K562 (cell line): ENCODE measurements around the gene LGALS7. TPM values are rescaled to one million over a fixed set of nuclear protein-coding genes. Genes with fewer than 3 reads are reported as not detected.

ENCODE experiments used
- CEBPZ ChIP-seq: fragments of 150-350 bp; IDR thresholded peaks from 2 replicates; pipeline ENCODE4 v1.6.1; 2014; ENCODE audit warnings: low read depth, mild to moderate bottlenecking, low read length, borderline replicate concordance
- KDM4B ChIP-seq, 2 experiments: fragments of 450-650 bp in 1 of 2; sonication (generic) in 1 of 2; IDR thresholded peaks; 2 replicates each; pipeline ENCODE4 v1.6.1; 2016 to 2017; ENCODE audit warnings: borderline replicate concordance in 2 of 2, antibody characterized with exemption in 1 of 2, low read depth in 1 of 2, mild to moderate bottlenecking in 1 of 2
- POLR2AphosphoS2 ChIP-seq: IDR thresholded peaks from 2 replicates; pipeline ENCODE4 v1.6.1; 2012; ENCODE audit warnings: low read length, improper control_type of control experiment
- STAT5A ChIP-seq: IDR thresholded peaks from 2 replicates; pipeline ENCODE4 v1.6.1; 2012; ENCODE audit warnings: low read length, inconsistent platforms, borderline replicate concordance
- ZNF239 ChIP-seq: fragments of 250-450 bp; sonication (Bioruptor Pico); IDR thresholded peaks from 2 replicates; pipeline ENCODE4 v1.4.0; 2020; ENCODE audit warnings: mild to moderate bottlenecking
- ZNF407 ChIP-seq: fragments of 450-650 bp; IDR thresholded peaks from 2 replicates; pipeline ENCODE4 v1.6.1; 2016; ENCODE audit warnings: low read depth
- polyA plus RNA-seq, 8 experiments: library from polyadenylated mRNA; depleted of rRNA in 4 of 8; stranded (reverse) in 5 of 8; unstranded in 3 of 8; fragments of >200 nt; fragmentation: Nextera tagmentation in 2 of 8; fragmentation: Illumina TruSeq in 1 of 8; extraction: Ambion mirVana in 2 of 8; extraction: Trizol in 1 of 8; gene quantifications; 2 replicates each; pipeline versions ENCODE4 v1.2.1 to v1.2.3, GENCODE V29; 2011 to 2014; ENCODE audit warnings: inconsistent platforms in 1 of 8, missing spikeins in 1 of 8
- total RNA-seq, 7 experiments: library from RNA; depleted of rRNA in 6 of 7; stranded (reverse); fragments of >200 nt in 6 of 7; fragmentation: Illumina TruSeq in 2 of 7; extraction: Trizol in 2 of 7; gene quantifications; 2 replicates each; pipeline versions ENCODE4 v1.2.1 to v1.2.3, GENCODE V29; 2011 to 2021; ENCODE audit warnings: low replicate concordance in 1 of 7
- TF ChIP-seq, protein P1 (sequence below), 2 experiments: fragments of 450-650 bp in 1 of 2; IDR thresholded peaks; 2 replicates each; pipeline ENCODE4 v1.6.1; 2011 to 2017; ENCODE audit warnings: low read depth in 2 of 2, antibody characterized with exemption in 1 of 2, borderline replicate concordance in 1 of 2, low read length in 1 of 2, mild to moderate bottlenecking in 1 of 2, mixed read lengths in 1 of 2; ENCODE audit not compliant: control insufficient read depth in 1 of 2
- TF ChIP-seq, protein P2 (sequence below): fragments of 450-650 bp; formaldehyde crosslinking; IDR thresholded peaks from 2 replicates; pipeline ENCODE4 v1.4.0; 2020; ENCODE audit warnings: mild to moderate bottlenecking, moderate library complexity
- TF ChIP-seq, protein P3 (sequence below): sonication (generic); formaldehyde crosslinking; IDR thresholded peaks from 2 replicates; pipeline ENCODE4 v1.8.0; 2022; ENCODE audit warnings: mild to moderate bottlenecking, missing genetic modification reagents

The LGALS7 gene
- total and polyA plus RNA-seq, 9 of the 15 experiments (the other 6 are each of a cell fraction or from before 2014, with no cell fraction given): not detected

DNA sequence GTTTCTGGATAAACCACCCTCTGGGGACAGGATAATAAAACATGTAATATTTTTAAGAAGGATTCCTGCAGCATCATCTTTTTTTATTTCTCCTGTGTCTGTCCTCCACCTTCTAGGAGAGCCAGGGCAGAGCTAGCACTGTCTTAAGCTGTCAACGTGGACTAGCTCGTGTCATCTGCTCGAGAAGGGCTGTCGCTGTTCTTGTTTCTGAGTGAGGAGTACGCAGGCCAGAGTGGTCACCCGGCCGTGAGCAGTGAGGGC, 42.9 kb downstream of the LGALS7 start (continued):
- TF ChIP-seq ZNF407 (no peak), KDM4B (IDR thresholded peaks at IDR 0.05; ENCODE audit: borderline replicate concordance in 2 of 2, low read depth in 1 of 2) (no peak), CEBPZ (no peak), STAT5A (no peak), POLR2AphosphoS2 (no peak; the same call in 1 of the 2 replicates), ZNF239 (CRISPR knock-in tag) (no peak)
- TF ChIP-seq, protein P1, sequence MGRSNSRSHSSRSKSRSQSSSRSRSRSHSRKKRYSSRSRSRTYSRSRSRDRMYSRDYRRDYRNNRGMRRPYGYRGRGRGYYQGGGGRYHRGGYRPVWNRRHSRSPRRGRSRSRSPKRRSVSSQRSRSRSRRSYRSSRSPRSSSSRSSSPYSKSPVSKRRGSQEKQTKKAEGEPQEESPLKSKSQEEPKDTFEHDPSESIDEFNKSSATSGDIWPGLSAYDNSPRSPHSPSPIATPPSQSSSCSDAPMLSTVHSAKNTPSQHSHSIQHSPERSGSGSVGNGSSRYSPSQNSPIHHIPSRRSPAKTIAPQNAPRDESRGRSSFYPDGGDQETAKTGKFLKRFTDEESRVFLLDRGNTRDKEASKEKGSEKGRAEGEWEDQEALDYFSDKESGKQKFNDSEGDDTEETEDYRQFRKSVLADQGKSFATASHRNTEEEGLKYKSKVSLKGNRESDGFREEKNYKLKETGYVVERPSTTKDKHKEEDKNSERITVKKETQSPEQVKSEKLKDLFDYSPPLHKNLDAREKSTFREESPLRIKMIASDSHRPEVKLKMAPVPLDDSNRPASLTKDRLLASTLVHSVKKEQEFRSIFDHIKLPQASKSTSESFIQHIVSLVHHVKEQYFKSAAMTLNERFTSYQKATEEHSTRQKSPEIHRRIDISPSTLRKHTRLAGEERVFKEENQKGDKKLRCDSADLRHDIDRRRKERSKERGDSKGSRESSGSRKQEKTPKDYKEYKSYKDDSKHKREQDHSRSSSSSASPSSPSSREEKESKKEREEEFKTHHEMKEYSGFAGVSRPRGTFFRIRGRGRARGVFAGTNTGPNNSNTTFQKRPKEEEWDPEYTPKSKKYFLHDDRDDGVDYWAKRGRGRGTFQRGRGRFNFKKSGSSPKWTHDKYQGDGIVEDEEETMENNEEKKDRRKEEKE (IDR thresholded peaks at IDR 0.05; ENCODE audit: borderline replicate concordance in 1 of 2, control insufficient read depth in 1 of 2, low read depth in 2 of 2, low read length in 1 of 2): no peak
- TF ChIP-seq, protein P2, sequence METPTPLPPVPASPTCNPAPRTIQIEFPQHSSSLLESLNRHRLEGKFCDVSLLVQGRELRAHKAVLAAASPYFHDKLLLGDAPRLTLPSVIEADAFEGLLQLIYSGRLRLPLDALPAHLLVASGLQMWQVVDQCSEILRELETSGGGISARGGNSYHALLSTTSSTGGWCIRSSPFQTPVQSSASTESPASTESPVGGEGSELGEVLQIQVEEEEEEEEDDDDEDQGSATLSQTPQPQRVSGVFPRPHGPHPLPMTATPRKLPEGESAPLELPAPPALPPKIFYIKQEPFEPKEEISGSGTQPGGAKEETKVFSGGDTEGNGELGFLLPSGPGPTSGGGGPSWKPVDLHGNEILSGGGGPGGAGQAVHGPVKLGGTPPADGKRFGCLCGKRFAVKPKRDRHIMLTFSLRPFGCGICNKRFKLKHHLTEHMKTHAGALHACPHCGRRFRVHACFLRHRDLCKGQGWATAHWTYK (CRISPR knock-in tag): no peak
- TF ChIP-seq, protein P3, sequence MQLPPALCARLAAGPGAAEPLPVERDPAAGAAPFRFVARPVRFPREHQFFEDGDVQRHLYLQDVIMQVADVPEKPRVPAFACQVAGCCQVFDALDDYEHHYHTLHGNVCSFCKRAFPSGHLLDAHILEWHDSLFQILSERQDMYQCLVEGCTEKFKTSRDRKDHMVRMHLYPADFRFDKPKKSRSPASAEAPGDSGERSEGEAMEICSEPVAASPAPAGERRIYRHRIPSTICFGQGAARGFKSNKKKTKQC (CRISPR knock-in tag): no peak
